SK-MEL-5 (cell line): ENCODE data around the gene CNTNAP5. TPM values are rescaled to one million over a fixed set of nuclear protein-coding genes. Genes with fewer than 3 reads are reported as not detected.

Source experiments
- DNase-seq: peaks from one replicate; pipeline ENCODE4 v3.0.0-alpha.2; 2016; ENCODE audit warnings: low read depth, low spot score
- in situ Hi-C: cut with HindIII; loops from 2 replicates; pipeline ENCODE4 v1.10.0; 2016; ENCODE audit warnings: low sequenced_read_pairs, high pct_unique_total_duplicates, low pct_unique_long_range_greater_than_20kb
- small RNA-seq, 2 experiments: library from RNA; depleted of rRNA; stranded (forward); fragments of <200 nt; gene quantifications; one replicate each; pipeline ENCODE3, GENCODE V24; 2014
- total RNA-seq: library from RNA; depleted of rRNA; stranded (reverse); fragments of >200 nt; shearing (Covaris generic); gene quantifications from 2 replicates; pipeline ENCODE4 v1.2.3, GENCODE V29; 2014

Gene CNTNAP5
- total RNA-seq, 1 experiment from 2014 or later = not detected

- in situ Hi-C loops = no loop called here
- DNase-seq = no peak
These were observed 862.4 kb downstream of the CNTNAP5 start for GRCh38 chr2:124887466-124887865.

DNA sequence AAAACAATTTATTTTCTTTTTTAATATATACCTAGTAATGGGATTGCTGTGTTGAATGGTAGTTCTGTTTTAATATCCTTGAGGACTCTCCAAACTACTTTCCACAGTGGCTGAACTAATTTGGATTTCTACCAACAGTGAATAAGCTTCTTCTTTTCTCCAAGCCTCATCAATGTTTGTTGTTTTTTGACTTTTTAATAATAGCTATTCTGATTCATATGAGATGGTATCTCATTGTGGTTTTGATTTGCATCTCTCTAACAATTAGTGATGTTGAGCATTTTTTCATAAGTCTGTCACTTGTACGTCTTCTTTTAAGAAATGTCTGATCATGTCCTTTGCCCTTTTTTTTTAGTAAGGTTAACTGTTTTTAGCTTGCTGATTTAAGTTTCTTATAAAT is 863.3 kb downstream of the CNTNAP5 start:
- DNase-seq = no peak
- in situ Hi-C loops = no loop called here

DNA sequence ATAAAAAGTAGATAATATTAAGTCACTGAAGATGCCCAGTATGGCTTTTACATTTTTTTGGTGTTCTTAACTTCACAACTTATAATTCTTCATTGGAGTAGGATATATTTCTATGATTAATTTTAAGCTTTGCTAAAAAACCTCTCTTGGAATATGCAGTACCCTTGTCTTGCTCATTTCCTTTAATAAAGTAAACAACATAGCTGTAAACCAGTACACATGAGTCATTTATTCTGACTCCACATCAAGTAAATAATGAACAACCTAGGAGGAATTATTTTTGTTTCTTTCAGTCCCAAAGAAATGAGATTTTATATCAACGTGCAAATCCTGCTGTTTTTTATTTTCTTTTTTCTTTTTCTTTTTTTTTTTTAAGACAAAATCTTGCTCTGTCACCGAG is 869.1 kb downstream of the CNTNAP5 start:
- in situ Hi-C loops = no loop called here
- no peak for DNase-seq

DNA sequence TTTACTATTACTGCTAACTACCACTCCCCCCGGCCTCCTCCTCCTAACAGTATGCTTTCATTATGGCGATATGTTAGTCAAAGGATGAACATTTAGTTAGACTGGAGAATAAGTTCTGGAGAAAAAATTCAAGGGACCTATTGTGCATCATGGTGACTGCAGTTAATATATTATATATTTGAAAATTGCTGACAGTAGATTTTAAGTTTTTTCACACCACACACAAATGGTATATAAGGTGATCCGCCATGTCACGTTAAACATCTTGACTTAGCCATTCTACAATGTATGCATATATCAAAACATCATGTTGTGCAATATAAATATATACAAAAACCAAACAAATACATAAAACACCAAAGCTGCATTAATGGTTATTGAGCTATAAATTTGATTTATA is 873.7 kb downstream of the CNTNAP5 start:
- no peak for DNase-seq
- in situ Hi-C loops = no loop called here

- no peak for DNase-seq
- in situ Hi-C loops = no loop called here
These were observed 883.3 kb downstream of the CNTNAP5 start for GRCh38 chr2:124908411-124908810.

GRCh38 chr2:124911560-124911959 is 886.5 kb downstream of the CNTNAP5 start:
- in situ Hi-C loops = no loop called here
- no peak for DNase-seq

- in situ Hi-C loops = no loop called here
- no peak for DNase-seq
These were observed 888.8 kb downstream of the CNTNAP5 start for GRCh38 chr2:124913868-124914267.

GRCh38 chr2:124915567-124915966 is 890.5 kb downstream of the CNTNAP5 start:
- no peak for DNase-seq
- in situ Hi-C loops = no loop called here

GRCh38 chr2:124919296-124919695 is 894.2 kb downstream of the CNTNAP5 start:
- no peak for DNase-seq
- in situ Hi-C loops = no loop called here

- no peak for DNase-seq
- in situ Hi-C loops = no loop called here
These were observed 895.4 kb downstream of the CNTNAP5 start for GRCh38 chr2:124920448-124920847.

DNA sequence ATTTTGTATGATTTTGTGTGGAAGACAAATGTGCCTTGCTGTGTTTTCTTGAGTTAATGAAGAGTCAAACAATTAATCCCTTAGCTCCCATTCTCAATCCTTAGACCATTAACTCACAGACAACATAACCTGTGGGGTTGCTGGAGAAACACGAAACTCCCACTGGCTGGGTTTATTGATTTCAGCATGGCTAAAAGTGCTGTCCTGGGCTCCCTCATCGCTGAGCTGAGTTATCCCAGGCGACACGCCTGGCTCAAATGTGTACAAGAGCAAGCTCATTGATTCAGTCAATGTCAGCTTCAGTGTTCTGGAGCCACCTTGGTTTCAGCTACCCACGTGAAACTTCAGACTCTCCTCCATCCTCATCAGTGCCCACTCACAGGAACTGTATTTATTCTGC is 896.1 kb downstream of the CNTNAP5 start:
- no peak for DNase-seq
- in situ Hi-C loops = no loop called here

- in situ Hi-C loops = no loop called here
- DNase-seq = no peak
These were observed 898.0 kb downstream of the CNTNAP5 start for GRCh38 chr2:124923097-124923496.

- in situ Hi-C loops = no loop called here
- no peak for DNase-seq
These were observed 908.8 kb downstream of the CNTNAP5 start for GRCh38 chr2:124933883-124934282.

DNA sequence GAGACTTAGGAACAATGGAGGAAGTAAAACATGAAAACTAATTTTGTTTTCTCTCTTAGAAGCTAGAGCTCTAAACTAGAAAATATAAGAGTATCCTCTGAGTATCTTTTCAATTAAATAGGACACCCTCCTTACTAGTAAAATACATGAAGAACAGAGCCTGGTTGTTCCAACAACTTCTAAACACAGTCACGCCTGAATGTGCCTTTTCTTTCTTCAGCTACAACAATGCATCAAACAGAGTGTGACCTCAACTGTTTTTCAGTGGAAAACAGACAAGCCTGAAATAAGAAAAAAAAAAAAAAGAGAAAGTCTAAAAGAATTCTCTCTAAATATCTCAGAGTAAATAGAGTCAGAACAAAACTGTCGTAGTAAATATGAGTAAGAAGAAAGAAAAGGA is 928.8 kb downstream of the CNTNAP5 start:
- in situ Hi-C loops = no loop called here
- no peak for DNase-seq

DNA sequence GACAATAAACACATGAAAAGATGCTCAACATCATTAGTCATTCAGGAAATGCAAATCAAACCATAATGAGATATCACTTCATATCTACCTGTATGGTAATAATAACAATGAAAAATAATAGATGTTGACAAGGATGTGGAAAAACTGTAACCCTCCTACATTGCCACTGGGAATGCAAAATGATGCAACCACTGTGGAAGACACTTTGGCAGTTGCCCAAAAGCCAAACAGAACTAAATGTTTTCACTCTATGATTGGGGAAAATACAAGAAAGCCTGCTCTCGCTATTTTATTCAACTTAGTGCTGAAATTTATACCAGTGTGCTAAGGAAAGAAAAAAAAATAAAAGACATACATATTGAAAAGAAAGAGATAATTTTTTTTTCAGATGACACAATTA is 934.5 kb downstream of the CNTNAP5 start:
- no peak for DNase-seq
- in situ Hi-C loops = no loop called here

GRCh38 chr2:124961132-124961531 is 936.0 kb downstream of the CNTNAP5 start:
- in situ Hi-C loops = no loop called here
- no peak for DNase-seq

Small RNA genes lying within 50 kb of the gene (small RNA-seq; reads per million reads assigned to genes)
- 0 reads per million in 2 experiments for gene AC019159.1
- 0 reads per million in 2 experiments for gene MTND5P22
- 0 reads per million in 2 experiments for gene RNA5SP102
